IPS DF 4.7 (cell line): ENCODE results near the gene CSRP1.
"Not testable (repeated sequence)": the region's sequence is repeated elsewhere in the genome, so short reads cannot be mapped to it uniquely, and the experiment has no call there.

Experiments
- DNase-seq: peaks from one replicate; pipeline ENCODE4 v3.0.0-alpha.2; 2013; ENCODE audit warnings: low spot score; ENCODE audit errors: extremely low read depth

Gene CSRP1

GRCh38 chr1:201506557-201507359 is at the start of gene CSRP1:
Gene CSRP1, minus strand, starts transcription at chr1:201507123. Its CDS starts 10,820 bp downstream, at chr1:201496303.
- no peak for DNase-seq

- DNase-seq = no peak
These were observed 48.6 kb upstream of the CSRP1 start for GRCh38 chr1:201555593-201555945.

DNA sequence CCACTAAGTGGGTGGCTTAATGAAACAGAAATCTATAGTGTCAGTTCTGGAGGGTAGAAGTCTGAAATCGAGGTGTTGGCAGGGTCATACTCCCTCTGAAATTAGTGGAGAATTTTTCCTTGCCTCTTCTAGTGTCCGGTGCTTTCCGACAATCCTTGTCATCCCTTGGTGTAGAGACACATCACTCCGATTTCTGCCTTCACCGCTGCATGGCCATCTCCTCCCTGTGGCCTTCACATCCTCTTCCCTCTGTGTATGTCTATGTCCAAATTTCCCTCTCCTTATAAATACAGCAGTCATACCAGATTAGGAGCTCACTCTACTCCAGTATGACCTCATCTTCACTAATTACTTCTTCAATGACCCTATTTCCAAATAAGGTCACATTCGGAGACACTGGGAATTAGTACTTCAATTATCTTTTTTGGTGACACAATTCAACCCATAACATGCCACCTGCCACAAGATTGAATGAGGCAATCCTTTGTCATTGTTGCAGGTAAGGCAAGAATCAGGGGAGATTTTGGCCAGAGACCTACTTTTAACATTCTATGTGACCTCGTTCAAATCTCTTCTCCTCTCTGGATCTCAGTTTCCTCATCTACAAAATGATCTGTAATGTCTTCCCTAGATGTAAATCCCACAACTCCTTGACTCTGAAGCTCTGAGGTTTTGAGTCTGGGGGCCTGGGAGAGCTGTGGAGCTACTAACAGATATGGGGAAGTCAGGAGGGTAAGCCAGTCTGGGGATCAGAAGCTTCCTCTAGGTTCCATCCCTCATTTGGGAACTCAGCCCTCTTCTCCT is 48.1 kb upstream of the CSRP1 start:
- no peak for DNase-seq

- DNase-seq = no peak
These were observed 47.3 kb upstream of the CSRP1 start for GRCh38 chr1:201554190-201554600.

GRCh38 chr1:201553496-201554189 is 46.7 kb upstream of the CSRP1 start:
- no peak for DNase-seq

GRCh38 chr1:201552941-201553351 is 46.0 kb upstream of the CSRP1 start:
- no peak for DNase-seq

- DNase-seq = no peak
These were observed 45.2 kb upstream of the CSRP1 start for GRCh38 chr1:201551877-201552731.

GRCh38 chr1:201551096-201551495 is 44.2 kb upstream of the CSRP1 start:
- no peak for DNase-seq

GRCh38 chr1:201549522-201549921 is 42.6 kb upstream of the CSRP1 start:
- DNase-seq = not testable (repeated sequence)

DNA sequence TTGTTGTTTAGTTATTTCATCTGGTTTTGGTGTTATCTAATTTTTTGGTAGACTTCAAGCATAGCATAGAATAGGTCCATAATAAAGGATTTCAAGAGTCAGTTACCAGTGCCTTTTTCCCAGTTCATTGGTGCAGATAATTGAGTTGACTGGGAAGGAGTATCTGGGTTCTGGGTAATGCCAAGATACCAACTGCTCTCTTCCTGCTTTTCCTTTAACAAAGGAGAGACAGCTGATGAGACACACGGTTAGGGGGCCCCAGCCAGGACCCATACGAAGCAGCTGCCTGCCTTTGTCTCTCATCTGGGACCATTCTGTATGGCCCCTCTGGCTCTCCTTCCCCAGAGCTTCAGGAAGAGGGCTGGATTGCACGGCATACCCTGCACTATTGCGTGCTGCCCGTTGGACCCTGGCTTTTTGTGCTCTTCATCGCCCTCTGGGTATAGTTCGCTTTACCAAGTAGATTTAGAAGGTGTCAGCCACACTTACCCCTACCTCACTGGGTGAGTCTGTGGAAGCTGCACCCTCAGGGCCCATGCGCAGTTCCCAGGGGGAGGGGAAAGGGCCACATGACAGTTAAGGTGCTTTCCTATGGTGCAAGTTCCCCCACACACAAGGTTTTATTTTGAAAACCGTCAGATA is 39.0 kb upstream of the CSRP1 start:
- no peak for DNase-seq

GRCh38 chr1:201544710-201545109 is 37.8 kb upstream of the CSRP1 start:
- no peak for DNase-seq

DNA sequence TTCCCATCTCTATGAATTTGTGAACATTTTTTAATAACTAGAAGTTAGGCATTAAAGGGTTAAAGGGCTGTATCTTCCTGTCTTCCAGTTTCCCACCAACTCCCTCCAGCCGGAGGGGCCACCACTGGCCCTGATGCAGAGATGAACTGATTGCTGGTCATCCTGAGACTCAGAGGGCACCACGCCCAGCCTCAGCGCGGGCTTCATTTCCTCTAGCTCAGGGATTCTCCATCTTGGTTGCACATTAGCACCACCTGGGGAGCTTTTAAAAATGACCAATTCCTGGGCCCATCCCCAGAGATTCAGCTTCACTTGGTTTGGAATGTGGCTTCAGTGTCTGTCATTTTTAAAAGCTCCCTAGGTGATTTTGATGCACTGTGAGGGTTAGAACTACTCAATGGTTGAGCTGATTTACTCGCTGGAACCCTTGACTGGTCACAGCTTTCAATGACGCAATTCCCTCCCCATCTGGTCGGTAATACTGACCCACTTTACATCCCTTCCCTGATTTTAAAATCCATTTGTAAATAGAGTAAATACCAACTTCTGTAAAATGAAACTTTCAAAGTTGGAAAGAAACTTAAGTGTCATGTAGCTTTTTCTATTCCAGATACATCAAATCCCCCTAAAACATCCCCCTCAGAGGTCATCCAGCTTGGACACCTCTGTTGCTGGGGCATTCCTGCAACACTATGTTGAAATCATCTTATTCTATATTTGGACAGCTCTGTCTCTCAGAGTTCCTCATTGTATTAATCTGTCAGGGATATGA is 37.1 kb upstream of the CSRP1 start:
- DNase-seq = no peak

- DNase-seq = no peak
These were observed 35.5 kb upstream of the CSRP1 start for GRCh38 chr1:201542309-201543035.

DNA sequence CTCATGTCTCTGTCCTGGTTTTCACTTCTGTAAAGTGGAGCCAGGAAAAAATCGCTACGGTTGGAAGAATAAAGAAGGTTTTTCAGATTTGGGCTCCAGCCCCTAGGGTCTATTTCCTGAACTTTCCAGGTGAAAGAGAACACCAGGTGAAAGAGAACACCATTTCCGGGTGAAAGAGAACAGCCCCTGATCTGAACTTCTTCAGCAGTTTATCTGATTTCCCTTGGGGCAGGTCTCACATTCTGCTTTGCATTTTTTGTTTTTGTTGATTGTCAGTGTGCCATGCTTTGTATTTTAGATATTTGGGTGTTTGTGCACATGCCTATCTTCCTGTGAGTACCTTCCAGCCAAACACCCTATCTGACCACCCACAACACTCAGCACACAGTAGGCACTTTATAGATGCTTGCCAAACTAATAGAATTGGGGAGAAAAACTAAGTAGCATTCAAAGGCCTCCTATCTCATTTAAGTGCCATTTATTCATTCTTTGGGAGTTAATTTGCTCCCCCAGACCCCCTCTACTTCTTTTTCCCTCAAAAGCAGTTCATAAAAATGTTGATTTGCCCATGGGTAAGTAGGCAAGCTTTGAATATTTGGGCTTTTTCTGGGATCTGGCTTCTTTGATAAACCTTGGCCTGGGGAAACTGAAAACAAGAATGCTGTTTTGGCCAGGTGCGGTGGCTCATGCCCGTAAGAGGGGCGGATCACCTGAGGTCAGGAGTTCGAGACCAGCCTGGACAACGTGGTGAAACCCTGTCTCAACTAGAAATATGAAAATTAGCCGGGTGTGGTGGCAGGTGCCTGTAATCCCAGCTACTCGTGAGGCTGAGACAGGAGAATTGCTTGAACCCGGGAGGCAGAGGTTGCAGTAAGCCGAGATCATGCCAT is 34.2 kb upstream of the CSRP1 start:
- no peak for DNase-seq

DNA sequence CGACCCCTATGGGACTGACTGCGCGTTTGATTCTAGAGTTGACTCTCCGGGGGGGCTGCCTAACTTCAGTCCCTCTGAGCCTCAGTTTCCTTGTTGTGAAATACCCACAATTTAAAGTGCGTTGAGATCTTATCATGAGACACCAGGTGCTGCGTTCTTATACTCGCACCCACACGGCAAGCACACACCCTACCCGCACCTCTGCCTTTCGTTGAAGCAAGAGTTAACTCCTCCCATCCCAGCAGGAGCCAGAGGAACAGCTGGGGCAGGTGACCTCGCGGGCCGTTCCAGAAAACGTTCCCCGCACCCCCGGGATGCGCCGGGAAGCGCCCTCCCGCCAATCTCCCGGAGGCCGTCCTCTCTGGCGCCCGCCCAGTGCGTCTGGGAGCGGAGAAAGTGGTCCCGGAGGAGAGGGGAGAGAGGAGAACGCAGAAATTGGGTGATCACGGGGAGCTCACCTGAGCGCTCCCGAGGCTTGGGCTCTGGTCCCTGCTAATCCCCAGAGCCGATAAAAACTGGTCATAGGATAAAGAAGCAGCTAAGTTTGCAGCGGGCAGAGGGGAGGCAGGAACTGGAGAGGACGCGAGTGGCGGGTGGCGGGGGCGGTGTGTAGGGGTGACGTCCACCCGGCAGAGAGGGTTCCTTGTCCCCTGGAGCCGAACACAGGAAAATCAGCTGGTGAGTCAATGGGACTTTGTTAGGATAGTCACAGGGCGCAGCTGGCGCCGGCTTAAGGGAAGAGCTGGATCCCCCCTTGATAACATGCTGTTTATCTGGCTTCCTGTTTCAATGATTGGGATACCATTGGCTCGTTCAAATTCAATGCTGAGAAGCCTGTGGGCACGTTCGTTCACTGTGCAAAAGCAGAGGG is 32.9 kb upstream of the CSRP1 start:
- no peak for DNase-seq

DNA sequence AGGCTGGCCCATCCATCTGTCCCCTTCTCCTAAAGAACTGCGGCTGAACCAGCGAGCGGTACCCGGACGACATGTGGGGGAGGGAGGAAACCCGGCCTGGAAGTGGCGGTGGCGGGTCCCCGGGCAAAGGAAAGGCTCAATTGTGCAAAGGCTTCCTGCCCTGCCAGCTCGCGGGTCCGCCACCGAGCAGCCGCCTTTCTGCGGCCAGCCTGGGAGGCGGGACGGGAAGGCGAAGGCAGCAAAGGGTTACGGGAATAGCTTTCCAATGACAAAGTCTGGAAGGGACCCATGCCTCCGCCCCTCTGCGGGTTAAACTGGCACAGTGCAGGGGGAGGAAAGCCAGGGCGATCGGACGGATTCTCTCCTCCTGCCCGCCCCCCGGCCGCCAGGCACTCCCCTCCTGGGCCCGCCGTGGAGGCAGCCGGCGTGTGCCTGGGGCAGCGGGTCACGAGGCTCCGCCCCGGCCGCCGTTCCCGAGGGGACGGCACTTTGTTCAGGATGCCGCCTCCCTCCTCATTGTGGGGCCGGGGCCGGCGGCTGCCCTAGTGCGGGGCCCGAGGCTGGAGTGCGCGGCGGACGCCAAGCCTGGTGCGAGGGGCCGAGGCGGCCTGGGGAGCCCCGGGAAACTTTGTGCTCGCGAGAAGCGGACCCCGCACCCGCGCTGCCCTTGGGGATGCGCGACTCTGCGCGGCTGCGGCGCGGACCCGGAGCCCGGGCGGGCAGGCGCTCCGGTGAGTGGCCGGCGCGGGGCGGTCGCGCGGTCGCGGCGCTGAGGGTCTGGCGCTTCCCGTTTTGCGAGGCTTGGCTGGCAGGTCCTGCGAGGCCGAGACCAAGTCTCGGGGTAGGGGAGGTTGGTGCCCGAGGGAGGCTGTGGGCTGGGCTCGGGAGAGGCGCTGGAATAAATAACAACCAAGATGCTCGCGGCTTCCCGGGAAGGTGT is 32.0 kb upstream of the CSRP1 start, which contains the start of gene NAV1:
NAV1 (plus strand) TSS at position 516 of the 940 bp plus-strand sequence. CDS start 83,758 bp downstream, outside the sequence.
- DNase-seq = no peak
